ENCODE measurements around the gene GDI1.

DNA sequence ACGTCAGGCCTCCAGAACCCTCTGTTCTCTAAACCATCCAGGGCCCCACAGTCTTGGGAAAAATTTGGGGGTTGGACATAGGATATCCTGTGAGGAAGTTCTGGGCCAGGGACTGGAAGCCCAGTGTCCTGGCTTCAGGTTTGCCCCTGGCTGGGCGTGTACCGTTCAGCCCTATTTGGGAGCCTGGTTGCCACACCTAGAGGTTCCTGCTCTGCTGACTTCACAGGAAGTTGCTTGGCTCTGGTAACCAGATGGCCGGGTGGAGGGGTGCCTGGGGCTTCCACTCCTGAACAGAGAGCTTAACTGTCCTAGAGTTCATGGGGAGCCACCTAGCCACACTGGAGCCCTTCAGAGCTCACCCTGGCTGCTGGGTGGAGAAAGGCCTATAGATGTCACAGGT, 24.5 kb upstream of the GDI1 start:
- TF ChIP-seq, protein P1, sequence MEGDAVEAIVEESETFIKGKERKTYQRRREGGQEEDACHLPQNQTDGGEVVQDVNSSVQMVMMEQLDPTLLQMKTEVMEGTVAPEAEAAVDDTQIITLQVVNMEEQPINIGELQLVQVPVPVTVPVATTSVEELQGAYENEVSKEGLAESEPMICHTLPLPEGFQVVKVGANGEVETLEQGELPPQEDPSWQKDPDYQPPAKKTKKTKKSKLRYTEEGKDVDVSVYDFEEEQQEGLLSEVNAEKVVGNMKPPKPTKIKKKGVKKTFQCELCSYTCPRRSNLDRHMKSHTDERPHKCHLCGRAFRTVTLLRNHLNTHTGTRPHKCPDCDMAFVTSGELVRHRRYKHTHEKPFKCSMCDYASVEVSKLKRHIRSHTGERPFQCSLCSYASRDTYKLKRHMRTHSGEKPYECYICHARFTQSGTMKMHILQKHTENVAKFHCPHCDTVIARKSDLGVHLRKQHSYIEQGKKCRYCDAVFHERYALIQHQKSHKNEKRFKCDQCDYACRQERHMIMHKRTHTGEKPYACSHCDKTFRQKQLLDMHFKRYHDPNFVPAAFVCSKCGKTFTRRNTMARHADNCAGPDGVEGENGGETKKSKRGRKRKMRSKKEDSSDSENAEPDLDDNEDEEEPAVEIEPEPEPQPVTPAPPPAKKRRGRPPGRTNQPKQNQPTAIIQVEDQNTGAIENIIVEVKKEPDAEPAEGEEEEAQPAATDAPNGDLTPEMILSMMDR (IDR thresholded peaks at IDR 0.05) = no peak
- no peak for TF ChIP-seq POLR2A (IDR thresholded peaks at IDR 0.05)

Measured in thyroid gland (tissue), 4 donors.